HG03378 (cell line): Measurements from ENCODE around the gene OSM.

ENCODE experiments used
- ATAC-seq: cut with Tn5 transposase; IDR thresholded peaks from one replicate; pipeline ENCODE4 v1.9.1; 2021; ENCODE audit warnings: mild to moderate bottlenecking, moderate library complexity; ENCODE audit not compliant: unreplicated experiment

The OSM gene

GRCh38 chr22:30297991-30298701 lies 31.5 kb upstream of the OSM start:
- no peak for ATAC-seq

- ATAC-seq: no peak
Observed at GRCh38 chr22:30297276-30297990, 30.8 kb upstream of the OSM start.

- no peak for ATAC-seq
Observed at GRCh38 chr22:30296833-30297232, 30.2 kb upstream of the OSM start.

GRCh38 chr22:30296324-30296723 lies 29.7 kb upstream of the OSM start:
- ATAC-seq: no peak

GRCh38 chr22:30295576-30295975 lies 28.9 kb upstream of the OSM start:
- ATAC-seq: no peak

GRCh38 chr22:30294830-30295229 lies 28.2 kb upstream of the OSM start:
- ATAC-seq: no peak

- no peak for ATAC-seq
Observed at GRCh38 chr22:30294066-30294465, 27.4 kb upstream of the OSM start.

- no peak for ATAC-seq
Observed at GRCh38 chr22:30293026-30293425, 26.4 kb upstream of the OSM start.

GRCh38 chr22:30292069-30292970 lies 25.7 kb upstream of the OSM start:
- no peak for ATAC-seq

- no peak for ATAC-seq
Observed at GRCh38 chr22:30291058-30291892, 24.6 kb upstream of the OSM start.

- no peak for ATAC-seq
Observed at GRCh38 chr22:30290342-30291057, 23.8 kb upstream of the OSM start.

- no peak for ATAC-seq
Observed at GRCh38 chr22:30289980-30290313, 23.3 kb upstream of the OSM start.

GRCh38 chr22:30289141-30289979 lies 22.7 kb upstream of the OSM start, which contains the start of gene CASTOR1:
Gene CASTOR1, minus strand, starts transcription at chr22:30289505. Its CDS starts 8 bp downstream, at chr22:30289497.
- peak; percentile 43 for ATAC-seq

GRCh38 chr22:30288419-30289140 lies 21.9 kb upstream of the OSM start:
- no peak for ATAC-seq

GRCh38 chr22:30287648-30288418 lies 21.2 kb upstream of the OSM start:
- no peak for ATAC-seq

- ATAC-seq: no peak
Observed at GRCh38 chr22:30286813-30287647, 20.4 kb upstream of the OSM start.

GRCh38 chr22:30286331-30286730 lies 19.7 kb upstream of the OSM start:
- ATAC-seq: no peak
